LNCAP (cell line): ENCODE measurements around the gene GOLT1A.

Experiments used
- TF ChIP-seq, protein P1 (sequence below): fragments of 450-650 bp; IDR thresholded peaks from 2 replicates; pipeline ENCODE4 v1.5.1; 2017; ENCODE audit warnings: mild to moderate bottlenecking

Gene GOLT1A

DNA sequence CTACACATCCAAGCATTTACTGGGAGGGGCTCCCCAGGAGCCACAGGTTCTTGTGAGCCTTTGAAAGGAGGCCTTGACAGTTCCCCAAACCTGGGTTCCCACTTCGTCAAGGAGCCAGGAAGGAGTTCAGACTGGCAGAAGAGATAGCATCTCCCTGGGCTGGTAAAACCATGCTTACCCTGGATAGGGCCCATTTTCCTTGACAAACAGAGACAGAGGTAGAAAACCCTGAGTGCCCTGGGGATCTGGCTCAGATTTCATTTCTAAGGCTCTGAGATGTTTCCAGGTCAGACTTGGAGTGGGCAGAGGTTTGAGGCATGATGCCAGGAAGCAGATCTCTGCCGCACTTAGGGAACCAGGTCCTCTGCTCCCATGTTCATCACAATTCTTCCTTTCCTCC, 64.7 kb downstream of the GOLT1A start:
- TF ChIP-seq, protein P1, sequence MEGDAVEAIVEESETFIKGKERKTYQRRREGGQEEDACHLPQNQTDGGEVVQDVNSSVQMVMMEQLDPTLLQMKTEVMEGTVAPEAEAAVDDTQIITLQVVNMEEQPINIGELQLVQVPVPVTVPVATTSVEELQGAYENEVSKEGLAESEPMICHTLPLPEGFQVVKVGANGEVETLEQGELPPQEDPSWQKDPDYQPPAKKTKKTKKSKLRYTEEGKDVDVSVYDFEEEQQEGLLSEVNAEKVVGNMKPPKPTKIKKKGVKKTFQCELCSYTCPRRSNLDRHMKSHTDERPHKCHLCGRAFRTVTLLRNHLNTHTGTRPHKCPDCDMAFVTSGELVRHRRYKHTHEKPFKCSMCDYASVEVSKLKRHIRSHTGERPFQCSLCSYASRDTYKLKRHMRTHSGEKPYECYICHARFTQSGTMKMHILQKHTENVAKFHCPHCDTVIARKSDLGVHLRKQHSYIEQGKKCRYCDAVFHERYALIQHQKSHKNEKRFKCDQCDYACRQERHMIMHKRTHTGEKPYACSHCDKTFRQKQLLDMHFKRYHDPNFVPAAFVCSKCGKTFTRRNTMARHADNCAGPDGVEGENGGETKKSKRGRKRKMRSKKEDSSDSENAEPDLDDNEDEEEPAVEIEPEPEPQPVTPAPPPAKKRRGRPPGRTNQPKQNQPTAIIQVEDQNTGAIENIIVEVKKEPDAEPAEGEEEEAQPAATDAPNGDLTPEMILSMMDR, result no peak
